Activated naive CD8-positive, alpha-beta T cell (primary cell): ENCODE data around the gene ANKRD11.
"Not testable (repeated sequence)": the region's sequence is repeated elsewhere in the genome, so short reads cannot be mapped to it uniquely, and the experiment has no call there.

Source experiments
- H3K27ac Mint-ChIP-seq: one replicate; pipeline ENCODE4 v1.8.0; 2021; ENCODE audit warnings: mixed read lengths
- H3K27me3 Mint-ChIP-seq: one replicate; pipeline ENCODE4 v1.8.0; 2021; ENCODE audit warnings: mixed read lengths
- H3K36me3 Mint-ChIP-seq: one replicate; pipeline ENCODE4 v1.8.0; 2021; ENCODE audit warnings: mixed read lengths
- H3K4me1 Mint-ChIP-seq: one replicate; pipeline ENCODE4 v1.8.0; 2021; ENCODE audit warnings: low read depth, mixed read lengths
- H3K4me3 Mint-ChIP-seq: one replicate; pipeline ENCODE4 v1.8.0; 2021; ENCODE audit warnings: mild to moderate bottlenecking, mixed read lengths
- H3K9me3 Mint-ChIP-seq: one replicate; pipeline ENCODE4 v1.8.0; 2021; ENCODE audit warnings: low read depth, mixed read lengths

ANKRD11 gene

GRCh38 chr16:89476379-89476778, 14.0 kb downstream of the ANKRD11 start:
- H3K36me3 Mint-ChIP-seq, result peaks cover 5% of the 10 kb centered on the region

GRCh38 chr16:89475144-89475543, 15.2 kb downstream of the ANKRD11 start:
- H3K27me3 Mint-ChIP-seq, result no peaks in the 10 kb centered on the region
- H3K4me3 Mint-ChIP-seq, result peak overlapping the region; percentile 70
- peaks cover 2% of the 10 kb centered on the region for H3K36me3 Mint-ChIP-seq
- H3K9me3 Mint-ChIP-seq, result no peaks in the 10 kb centered on the region
- peaks cover 89% of the 10 kb centered on the region for H3K4me1 Mint-ChIP-seq
- H3K27ac Mint-ChIP-seq, result no peak overlapping the region

More at GRCh38 chr16:89476379-89476778, 14.0 kb downstream of the ANKRD11 start:
- peak overlapping the region; percentile 67 for H3K27ac Mint-ChIP-seq
- H3K4me3 Mint-ChIP-seq, result peak overlapping the region; percentile 68
- peaks cover 91% of the 10 kb centered on the region for H3K4me1 Mint-ChIP-seq
- H3K27me3 Mint-ChIP-seq, result no peaks in the 10 kb centered on the region
- no peaks in the 10 kb centered on the region for H3K9me3 Mint-ChIP-seq

GRCh38 chr16:89473791-89474414, 16.5 kb downstream of the ANKRD11 start:
- Mint-ChIP-seq H3K27ac (peak overlapping the region; percentile 77), H3K4me1 (peaks cover 91% of the 10 kb centered on the region), H3K27me3 (no peaks in the 10 kb centered on the region), H3K9me3 (no peaks in the 10 kb centered on the region), H3K36me3 (peaks cover 2% of the 10 kb centered on the region), H3K4me3 (peak overlapping the region; percentile 70)

GRCh38 chr16:89473136-89473712, 17.1 kb downstream of the ANKRD11 start:
- Mint-ChIP-seq H3K36me3 (peaks cover 2% of the 10 kb centered on the region), H3K27ac (peak overlapping the region; percentile 69), H3K4me3 (peak overlapping the region; percentile 40), H3K9me3 (no peaks in the 10 kb centered on the region), H3K4me1 (peaks cover 86% of the 10 kb centered on the region), H3K27me3 (no peaks in the 10 kb centered on the region)

- H3K4me3 Mint-ChIP-seq, result peak overlapping the region; percentile 61
- H3K36me3 Mint-ChIP-seq, result peaks cover 2% of the 10 kb centered on the region
- peaks cover 87% of the 10 kb centered on the region for H3K4me1 Mint-ChIP-seq
- no peaks in the 10 kb centered on the region for H3K27me3 Mint-ChIP-seq
- peak overlapping the region; percentile 69 for H3K27ac Mint-ChIP-seq
- no peaks in the 10 kb centered on the region for H3K9me3 Mint-ChIP-seq
Measured at GRCh38 chr16:89472711-89473075, 17.7 kb downstream of the ANKRD11 start.

- no peak overlapping the region for H3K27ac Mint-ChIP-seq
- no peaks in the 10 kb centered on the region for H3K9me3 Mint-ChIP-seq
- H3K36me3 Mint-ChIP-seq, result no peaks in the 10 kb centered on the region
- no peaks in the 10 kb centered on the region for H3K27me3 Mint-ChIP-seq
- peaks cover 76% of the 10 kb centered on the region for H3K4me1 Mint-ChIP-seq
- H3K4me3 Mint-ChIP-seq, result no peak overlapping the region
Measured at GRCh38 chr16:89467382-89467781, 23.0 kb downstream of the ANKRD11 start.

- Mint-ChIP-seq H3K27me3 (no peaks in the 10 kb centered on the region), H3K27ac (peak overlapping the region; percentile 72), H3K36me3 (no peaks in the 10 kb centered on the region), H3K9me3 (no peaks in the 10 kb centered on the region), H3K4me3 (peak overlapping the region; percentile 44), H3K4me1 (peaks cover 72% of the 10 kb centered on the region)
Measured at GRCh38 chr16:89466920-89467319, 23.4 kb downstream of the ANKRD11 start.

- not testable (repeated sequence) for H3K36me3 Mint-ChIP-seq, H3K4me3 Mint-ChIP-seq, H3K9me3 Mint-ChIP-seq, H3K27ac Mint-ChIP-seq, H3K27me3 Mint-ChIP-seq
- H3K4me1 Mint-ChIP-seq, result peaks cover 75% of the 10 kb centered on the region
Measured at GRCh38 chr16:89463312-89463711, 27.0 kb downstream of the ANKRD11 start.

GRCh38 chr16:89462639-89463038, 27.7 kb downstream of the ANKRD11 start:
- H3K27me3 Mint-ChIP-seq, H3K36me3 Mint-ChIP-seq, H3K4me3 Mint-ChIP-seq, H3K9me3 Mint-ChIP-seq, H3K27ac Mint-ChIP-seq: not testable (repeated sequence)
- H3K4me1 Mint-ChIP-seq, result peaks cover 74% of the 10 kb centered on the region

GRCh38 chr16:89461890-89462289, 28.5 kb downstream of the ANKRD11 start:
- not testable (repeated sequence) for H3K36me3 Mint-ChIP-seq, H3K27me3 Mint-ChIP-seq, H3K9me3 Mint-ChIP-seq, H3K4me3 Mint-ChIP-seq
- Mint-ChIP-seq H3K27ac (peak overlapping the region; percentile 34), H3K4me1 (peaks cover 68% of the 10 kb centered on the region)

GRCh38 chr16:89460556-89460955, 29.8 kb downstream of the ANKRD11 start:
- Mint-ChIP-seq H3K4me1 (peaks cover 65% of the 10 kb centered on the region), H3K27me3 (no peaks in the 10 kb centered on the region), H3K4me3 (no peak overlapping the region), H3K9me3 (no peaks in the 10 kb centered on the region), H3K36me3 (peaks cover 4% of the 10 kb centered on the region), H3K27ac (peak overlapping the region; percentile 77)

GRCh38 chr16:89458967-89459366, 31.4 kb downstream of the ANKRD11 start:
- Mint-ChIP-seq H3K4me3 (peak overlapping the region; percentile 51), H3K9me3 (no peaks in the 10 kb centered on the region), H3K27me3 (no peaks in the 10 kb centered on the region), H3K27ac (peak overlapping the region; percentile 81), H3K4me1 (peaks cover 60% of the 10 kb centered on the region), H3K36me3 (peaks cover 4% of the 10 kb centered on the region)

GRCh38 chr16:89458551-89458950, 31.8 kb downstream of the ANKRD11 start:
- H3K27ac Mint-ChIP-seq, result no peak overlapping the region
- no peak overlapping the region for H3K4me3 Mint-ChIP-seq
- peaks cover 60% of the 10 kb centered on the region for H3K4me1 Mint-ChIP-seq
- peaks cover 4% of the 10 kb centered on the region for H3K36me3 Mint-ChIP-seq
- no peaks in the 10 kb centered on the region for H3K27me3 Mint-ChIP-seq
- H3K9me3 Mint-ChIP-seq, result no peaks in the 10 kb centered on the region

GRCh38 chr16:89456419-89456959, 33.9 kb downstream of the ANKRD11 start:
- peak overlapping the region; percentile 47 for H3K4me3 Mint-ChIP-seq
- peaks cover 71% of the 10 kb centered on the region for H3K4me1 Mint-ChIP-seq
- peak overlapping the region; percentile 58 for H3K27ac Mint-ChIP-seq
- peaks cover 4% of the 10 kb centered on the region for H3K36me3 Mint-ChIP-seq
- H3K9me3 Mint-ChIP-seq, result no peaks in the 10 kb centered on the region
- H3K27me3 Mint-ChIP-seq, result no peaks in the 10 kb centered on the region

- Mint-ChIP-seq H3K36me3 (peaks cover 4% of the 10 kb centered on the region), H3K9me3 (no peaks in the 10 kb centered on the region), H3K27me3 (no peaks in the 10 kb centered on the region), H3K27ac (peak overlapping the region; percentile 28), H3K4me1 (peaks cover 71% of the 10 kb centered on the region), H3K4me3 (peak overlapping the region; percentile 38)
Measured at GRCh38 chr16:89455692-89456091, 34.7 kb downstream of the ANKRD11 start.

GRCh38 chr16:89455178-89455577, 35.2 kb downstream of the ANKRD11 start:
- H3K27me3 Mint-ChIP-seq, result no peaks in the 10 kb centered on the region
- H3K4me1 Mint-ChIP-seq, result peaks cover 73% of the 10 kb centered on the region
- H3K27ac Mint-ChIP-seq, result peak overlapping the region; percentile 80
- H3K4me3 Mint-ChIP-seq, result peak overlapping the region; percentile 38
- no peaks in the 10 kb centered on the region for H3K9me3 Mint-ChIP-seq
- H3K36me3 Mint-ChIP-seq, result peaks cover 4% of the 10 kb centered on the region
